GM18502 (cell line): ENCODE results near the gene ELOVL3.
"Not testable (repeated sequence)": the region's sequence is repeated elsewhere in the genome, so short reads cannot be mapped to it uniquely, and the experiment has no call there.

ENCODE experiments used
- ATAC-seq: cut with Tn5 transposase; IDR thresholded peaks from one replicate; pipeline ENCODE4 v1.9.1; 2021; ENCODE audit warnings: mild to moderate bottlenecking; ENCODE audit not compliant: unreplicated experiment, poor library complexity

ELOVL3 gene

DNA sequence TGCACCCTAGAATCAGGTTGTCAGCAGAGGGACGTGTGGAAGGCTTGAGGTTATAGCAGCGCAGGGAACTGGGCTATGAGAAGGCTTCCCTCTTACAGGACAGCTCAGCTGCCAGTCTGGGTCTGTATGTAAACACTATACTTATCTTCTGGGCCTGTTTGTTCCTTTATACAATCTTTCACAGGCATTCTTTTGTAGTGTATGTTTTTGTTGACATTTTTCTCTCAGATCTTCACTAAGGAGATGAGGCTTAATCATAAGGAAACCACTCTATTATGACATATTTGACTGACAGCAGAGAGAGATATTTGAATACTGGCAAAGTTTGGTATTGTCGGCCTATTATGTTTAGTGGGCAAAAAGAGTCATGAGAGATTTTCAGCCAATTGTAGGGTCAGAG lies 20.2 kb downstream of the ELOVL3 start:
- ATAC-seq = no peak

DNA sequence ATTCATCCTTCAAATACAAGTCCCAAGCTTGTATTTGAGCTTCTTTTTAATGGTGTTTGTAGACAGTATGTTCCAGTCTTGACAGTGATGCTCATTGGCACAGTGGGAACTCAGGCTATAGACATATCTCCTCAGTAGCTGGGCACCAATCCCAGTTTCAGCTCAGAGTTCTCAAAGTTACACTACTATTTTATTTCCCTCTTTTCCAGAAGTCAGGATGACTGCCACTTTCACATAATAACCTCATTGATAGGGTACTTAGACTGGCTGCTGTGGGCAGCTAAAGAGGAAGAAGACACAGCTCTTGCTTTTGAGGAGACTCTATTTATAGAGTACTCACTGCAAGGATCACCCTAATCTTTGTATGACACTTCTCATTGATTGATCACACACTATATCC lies 21.6 kb downstream of the ELOVL3 start:
- no peak for ATAC-seq

- ATAC-seq = not testable (repeated sequence)
Measured at GRCh38 chr10:102252508-102252907, 26.4 kb downstream of the ELOVL3 start.

DNA sequence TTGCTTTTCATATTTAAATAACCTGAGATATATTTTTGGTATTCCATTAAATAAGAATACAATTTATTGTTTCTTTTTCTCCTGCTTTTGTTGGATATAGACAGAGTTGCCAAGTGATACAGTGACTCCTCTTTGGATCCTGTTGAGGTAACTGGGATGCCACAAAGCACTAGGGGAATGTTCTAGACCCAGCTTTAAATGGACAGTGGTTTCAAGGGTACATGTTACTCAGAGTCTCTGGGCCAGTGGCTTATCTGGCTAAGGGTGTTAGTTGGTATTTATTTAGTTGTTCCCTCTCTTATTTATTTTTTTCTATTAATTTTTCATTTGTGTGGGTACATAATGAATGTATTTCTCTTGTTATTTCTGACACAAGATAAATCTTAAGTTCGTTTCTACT lies 28.3 kb downstream of the ELOVL3 start:
- no peak for ATAC-seq

DNA sequence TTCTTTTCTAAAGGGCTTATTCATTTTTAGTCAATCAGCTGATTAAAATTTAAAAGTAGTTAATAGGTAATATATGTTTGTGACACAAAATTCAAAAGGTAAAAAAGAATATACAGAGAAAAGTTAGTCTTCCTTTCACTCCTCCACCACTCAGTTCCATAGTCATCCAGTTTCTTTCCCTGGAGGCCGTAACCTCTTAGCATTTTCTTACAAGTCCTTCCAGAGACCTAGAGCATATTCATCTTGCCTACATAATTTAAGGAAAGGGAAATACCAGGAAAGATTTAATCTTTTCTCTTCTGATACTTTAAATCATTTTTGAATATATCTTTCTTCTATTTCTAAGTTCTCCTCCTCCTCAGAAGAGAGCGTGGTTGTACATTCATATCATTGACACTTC lies 29.3 kb downstream of the ELOVL3 start:
- ATAC-seq = no peak

- ATAC-seq = no peak
Measured at GRCh38 chr10:102261196-102261595, 35.1 kb downstream of the ELOVL3 start.

- ATAC-seq = no peak
Measured at GRCh38 chr10:102261842-102262241, 35.7 kb downstream of the ELOVL3 start.

GRCh38 chr10:102262744-102263370 lies 36.8 kb downstream of the ELOVL3 start:
- no peak for ATAC-seq

GRCh38 chr10:102264371-102264770 lies 38.3 kb downstream of the ELOVL3 start:
- no peak for ATAC-seq

- no peak for ATAC-seq
Measured at GRCh38 chr10:102266670-102267069, 40.6 kb downstream of the ELOVL3 start.

DNA sequence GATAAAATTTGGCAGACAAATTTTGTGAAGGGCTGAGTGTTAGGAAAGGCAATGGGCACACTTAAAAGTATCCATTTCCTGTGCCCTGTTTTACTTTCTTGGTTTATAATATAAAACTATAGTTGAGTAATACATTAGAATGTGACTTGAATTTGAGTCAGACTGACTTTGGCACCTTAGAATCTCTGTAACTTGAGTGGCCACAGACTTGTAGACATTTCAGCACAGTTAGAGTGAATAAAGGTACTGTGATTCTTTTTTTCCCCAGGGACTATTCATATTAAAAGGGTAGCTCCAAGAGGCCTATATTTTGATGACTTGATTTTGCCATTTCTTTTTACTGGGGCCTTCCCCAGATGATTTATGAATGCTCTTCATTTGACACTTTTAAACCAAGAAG lies 41.6 kb downstream of the ELOVL3 start:
- no peak for ATAC-seq

- ATAC-seq = no peak
Measured at GRCh38 chr10:102268375-102268888, 42.3 kb downstream of the ELOVL3 start.

GRCh38 chr10:102269017-102269416 lies 42.9 kb downstream of the ELOVL3 start:
- ATAC-seq = no peak

GRCh38 chr10:102274062-102274461 lies 48.0 kb downstream of the ELOVL3 start:
- ATAC-seq = no peak

DNA sequence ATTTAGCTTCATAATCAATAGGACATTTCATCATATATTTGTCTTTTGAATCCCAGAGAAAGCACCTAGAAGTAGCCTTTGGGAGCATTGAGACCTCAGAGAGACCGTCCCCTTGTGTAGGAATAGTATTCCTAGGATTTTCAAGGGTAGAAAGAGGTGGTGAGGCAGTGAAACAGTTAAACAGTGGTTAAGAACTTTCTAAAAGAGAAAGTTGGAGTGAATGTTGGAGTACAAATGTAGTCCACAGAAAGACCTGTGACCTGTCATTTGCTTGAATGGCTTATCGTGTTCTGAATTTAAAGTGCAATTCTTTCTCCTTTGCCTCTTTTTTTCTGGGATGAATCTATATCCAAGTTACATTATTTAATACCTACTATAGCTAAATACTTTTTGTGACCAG lies 49.2 kb downstream of the ELOVL3 start:
- ATAC-seq = no peak

DNA sequence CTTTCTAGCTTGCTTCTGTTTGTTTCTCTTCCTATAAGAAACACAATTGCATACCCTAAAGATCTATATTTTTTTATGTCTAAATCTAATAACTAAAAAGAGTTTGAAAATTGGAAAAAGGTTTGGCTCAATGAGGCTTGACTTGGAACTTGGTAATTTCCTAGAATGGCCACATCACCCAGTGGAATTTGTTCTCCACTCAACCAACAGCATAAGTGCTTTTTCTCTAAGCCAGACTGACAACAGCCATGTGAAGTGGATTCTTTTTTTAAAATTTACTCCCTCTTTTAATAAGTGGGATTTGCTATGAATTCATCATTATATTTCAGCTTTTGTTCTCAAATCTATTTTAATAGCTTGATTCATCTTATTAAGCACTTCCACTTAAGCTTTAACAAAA lies 53.0 kb downstream of the ELOVL3 start:
- ATAC-seq = no peak
